Measurements from ENCODE around the gene FLT4.
"Not testable (repeated sequence)": the region's sequence is repeated elsewhere in the genome, so short reads cannot be mapped to it uniquely, and the experiment has no call there.

Gene FLT4

DNA sequence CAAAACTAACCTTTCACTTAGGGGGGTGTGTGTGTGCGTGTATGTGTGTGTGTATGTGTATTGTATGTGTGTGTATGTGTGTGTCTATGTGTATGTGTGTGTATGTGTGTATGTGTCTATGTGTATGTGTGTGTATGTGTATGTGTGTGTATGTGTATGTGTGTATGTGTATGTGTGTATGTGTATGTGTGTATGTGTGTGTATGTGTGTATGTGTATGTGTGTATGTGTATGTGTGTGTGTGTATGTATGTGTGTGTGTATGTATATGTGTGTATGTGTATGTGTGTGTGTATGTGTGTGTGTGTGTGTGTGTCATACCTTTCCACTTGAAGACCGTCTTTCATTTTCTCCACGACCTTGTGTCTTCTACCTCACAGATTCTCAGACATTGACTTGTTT is 20.8 kb upstream of the FLT4 start:
- DNase-seq (ENCODE audit: low spot score) = no peak

DNA sequence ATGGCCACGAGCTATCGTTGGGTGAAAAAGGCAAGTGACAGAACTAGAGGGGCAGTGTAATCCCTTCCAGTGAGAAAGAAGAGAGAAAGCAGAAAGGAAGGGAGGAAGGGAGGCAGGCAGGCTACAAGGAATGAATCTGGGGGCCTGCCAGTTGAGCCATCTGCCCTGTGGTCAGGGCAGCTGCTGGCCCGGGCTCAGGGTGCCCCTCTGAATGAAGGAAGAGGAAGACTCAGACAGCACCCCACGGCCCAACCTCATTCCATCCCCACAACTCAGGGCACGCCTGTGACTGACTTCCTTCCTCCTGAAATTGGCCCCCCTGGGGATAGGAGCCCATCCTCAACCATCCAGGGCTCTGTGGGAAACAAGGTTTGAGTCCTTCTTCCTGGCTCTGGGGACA is 20.3 kb upstream of the FLT4 start:
- no peak for DNase-seq (ENCODE audit: low spot score)

DNA sequence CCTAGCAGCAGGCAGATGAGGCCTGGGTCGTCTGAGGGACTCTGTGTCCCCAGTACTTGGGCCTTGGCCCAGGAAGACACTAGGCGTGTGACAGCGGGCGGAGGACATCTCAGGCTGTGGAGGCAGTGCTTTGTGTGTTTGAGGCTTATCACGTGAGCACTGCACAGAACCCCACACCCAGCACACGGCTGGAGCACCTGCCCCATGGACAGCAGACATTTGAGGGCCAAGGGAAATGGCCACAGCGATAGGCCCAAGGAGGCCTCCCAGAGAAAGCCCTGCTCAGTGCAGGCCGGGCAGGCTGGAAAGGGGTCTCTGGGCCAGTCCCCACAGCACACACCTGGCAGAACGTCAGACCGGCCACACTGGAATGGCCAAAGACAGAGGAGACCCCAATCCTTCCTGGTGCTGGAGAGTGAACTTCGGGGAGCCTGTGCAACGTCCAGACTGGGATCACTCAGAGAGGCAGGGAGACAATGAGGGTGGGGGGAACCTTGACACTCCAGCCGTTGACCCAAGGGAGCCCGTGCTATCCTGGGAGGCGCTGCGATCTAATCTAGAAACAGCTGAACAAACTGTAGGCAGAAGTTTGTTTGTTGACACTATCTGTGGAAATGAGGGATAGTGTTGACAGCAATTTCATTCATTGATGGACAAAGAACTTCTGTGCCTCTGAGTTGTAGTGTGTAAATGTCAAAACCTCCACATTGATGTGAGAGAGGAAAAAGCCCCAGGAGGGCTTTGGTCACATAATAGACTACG is 19.6 kb upstream of the FLT4 start:
- no peak for DNase-seq (ENCODE audit: low spot score)

DNA sequence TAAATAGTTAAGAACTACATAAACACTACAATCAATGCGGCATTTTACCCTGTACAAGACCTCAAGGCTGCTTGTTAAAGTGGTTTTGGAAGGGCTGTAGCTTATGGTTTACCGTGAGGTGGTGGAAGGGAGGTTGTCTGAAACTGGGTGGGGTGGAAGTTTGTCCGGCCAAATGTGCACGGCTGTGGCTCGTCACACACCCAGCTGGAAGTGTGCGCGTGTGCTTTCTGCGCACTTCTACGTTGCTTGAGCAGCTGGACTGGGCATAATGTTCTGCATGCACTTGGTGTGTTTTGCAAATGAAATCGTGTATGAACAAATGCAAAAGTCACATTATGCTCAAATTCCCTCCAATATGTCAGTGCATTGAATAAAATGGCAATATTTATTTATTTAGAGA is 17.4 kb upstream of the FLT4 start:
- DNase-seq (ENCODE audit: low spot score) = no peak

- DNase-seq (ENCODE audit: low spot score) = no peak
Measured at GRCh38 chr5:180665682-180666404, 16.4 kb upstream of the FLT4 start.

- no peak for DNase-seq (ENCODE audit: low spot score)
Measured at GRCh38 chr5:180658774-180659564, 9.6 kb upstream of the FLT4 start.

DNA sequence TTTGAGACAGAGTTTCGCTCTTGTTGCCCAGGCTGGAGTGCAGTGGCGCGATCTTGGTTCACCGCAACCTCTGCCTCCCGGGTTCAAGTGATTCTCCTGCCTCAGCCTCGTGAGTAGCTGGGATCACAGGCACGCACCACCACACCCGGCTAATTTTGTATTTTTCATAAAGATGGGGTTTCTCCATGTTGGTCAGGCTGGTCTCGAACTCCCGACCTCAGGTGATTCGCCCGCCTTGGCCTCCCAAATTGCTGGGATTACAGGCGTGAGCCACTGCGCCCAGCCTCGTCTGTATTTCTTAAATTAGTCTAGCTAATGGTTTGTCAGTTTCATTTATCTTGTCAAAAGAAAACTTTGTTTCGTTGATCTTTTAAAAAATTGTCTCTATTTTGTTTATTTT is 5.8 kb upstream of the FLT4 start:
- not testable (repeated sequence) for DNase-seq (ENCODE audit: low spot score)

DNA sequence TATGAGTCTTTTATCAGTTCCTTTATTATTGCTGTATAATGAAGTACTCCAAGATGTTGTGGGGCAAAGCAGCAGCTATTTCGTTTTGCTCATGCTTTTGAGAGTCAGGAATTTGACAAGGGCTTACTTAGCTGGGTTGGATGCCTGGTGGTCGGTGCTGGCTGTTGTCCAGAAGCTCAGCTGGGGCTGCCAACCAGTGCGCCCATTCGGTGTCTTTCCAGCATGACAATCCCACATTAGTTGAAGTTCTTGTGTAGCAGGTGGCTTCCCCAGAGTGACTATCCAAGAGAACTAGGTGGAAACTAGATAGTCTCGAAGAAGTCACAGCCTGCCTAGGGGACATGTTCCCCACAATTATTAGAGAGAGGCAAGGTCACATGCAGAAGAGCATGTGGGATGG is 3.4 kb upstream of the FLT4 start:
- DNase-seq (ENCODE audit: low spot score) = no peak

DNA sequence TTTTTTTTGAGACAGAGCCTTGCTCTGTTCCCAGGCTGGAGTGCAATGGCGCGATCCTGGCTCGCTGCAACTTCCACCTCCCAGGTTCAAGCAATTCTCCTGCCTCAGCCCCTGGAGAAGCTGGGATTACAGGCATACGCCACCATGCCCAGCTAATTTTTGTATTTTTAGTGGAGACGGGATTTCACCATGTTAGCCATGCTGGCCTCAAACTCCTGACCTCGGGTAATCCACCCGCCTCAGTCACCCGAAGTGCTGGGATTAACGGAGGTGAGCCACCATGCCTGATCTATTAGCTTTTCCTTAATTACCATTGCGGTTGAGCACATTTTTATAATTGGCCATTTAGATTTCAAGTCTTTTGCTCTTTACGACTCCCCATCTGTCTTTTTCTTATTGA is 2.9 kb upstream of the FLT4 start:
- no peak for DNase-seq (ENCODE audit: low spot score)

DNA sequence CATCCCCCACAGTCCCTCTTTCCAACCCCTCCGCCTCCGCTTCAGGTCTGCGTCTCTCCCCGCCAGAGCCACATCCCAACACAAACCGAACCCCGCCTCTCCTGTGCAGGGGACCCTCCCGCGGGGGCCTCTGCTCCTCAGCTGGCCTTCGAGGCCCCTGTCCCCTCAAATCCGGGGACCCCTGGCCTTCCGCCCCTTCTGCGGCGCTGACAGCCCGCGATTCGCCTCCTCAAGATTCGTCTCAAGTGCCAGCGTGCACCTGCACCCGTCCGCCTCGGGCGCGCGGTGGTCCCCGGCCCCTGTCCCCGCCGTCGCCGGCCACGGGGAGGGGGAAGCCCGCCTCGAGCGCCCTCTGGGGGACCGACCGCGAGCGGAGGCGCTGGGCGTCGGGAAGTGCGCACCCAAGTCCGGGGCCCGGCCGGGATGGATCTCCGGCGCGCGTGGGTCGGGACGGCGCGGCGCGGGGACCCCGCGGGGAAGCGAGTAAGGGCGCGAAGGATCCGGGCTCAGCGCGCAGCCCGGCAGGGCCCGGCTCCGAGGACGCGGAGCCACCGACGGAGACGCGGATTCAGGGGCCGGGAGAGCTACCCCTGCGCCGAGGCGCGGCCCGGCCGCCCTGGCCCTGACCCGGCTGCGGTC is 623 bp downstream of the FLT4 start:
- no peak for DNase-seq (ENCODE audit: low spot score)

- DNase-seq (ENCODE audit: low spot score) = no peak
Measured at GRCh38 chr5:180647941-180648500, 1.4 kb downstream of the FLT4 start.

DNA sequence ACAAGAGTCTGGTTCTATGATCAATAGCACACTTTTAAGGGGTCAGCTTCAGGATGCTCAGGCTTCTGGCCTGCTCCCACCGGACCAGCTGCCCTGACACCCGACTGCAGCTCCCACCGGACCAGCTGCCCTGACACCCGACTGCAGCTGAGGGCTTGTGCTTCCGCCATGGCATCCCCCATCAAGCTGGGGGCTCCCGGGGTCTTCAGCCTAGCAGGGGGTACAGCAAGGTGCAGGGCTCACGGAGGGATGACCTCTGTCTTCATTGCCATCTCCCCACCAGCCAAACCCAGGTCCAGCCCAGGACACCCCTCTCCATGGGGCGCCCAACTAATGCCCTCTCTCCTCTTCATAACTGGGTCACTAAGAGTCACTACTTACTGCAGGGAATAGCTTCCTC is 1.9 kb downstream of the FLT4 start:
- DNase-seq (ENCODE audit: low spot score) = no peak

GRCh38 chr5:180646963-180647305 is 2.5 kb downstream of the FLT4 start:
- DNase-seq (ENCODE audit: low spot score) = no peak

GRCh38 chr5:180646289-180646962 is 3.0 kb downstream of the FLT4 start:
- no peak for DNase-seq (ENCODE audit: low spot score)

- no peak for DNase-seq (ENCODE audit: low spot score)
Measured at GRCh38 chr5:180645274-180646204, 3.9 kb downstream of the FLT4 start.

GRCh38 chr5:180644825-180645273 is 4.6 kb downstream of the FLT4 start:
- no peak for DNase-seq (ENCODE audit: low spot score)

GRCh38 chr5:180644129-180644824 is 5.1 kb downstream of the FLT4 start:
- no peak for DNase-seq (ENCODE audit: low spot score)

DNA sequence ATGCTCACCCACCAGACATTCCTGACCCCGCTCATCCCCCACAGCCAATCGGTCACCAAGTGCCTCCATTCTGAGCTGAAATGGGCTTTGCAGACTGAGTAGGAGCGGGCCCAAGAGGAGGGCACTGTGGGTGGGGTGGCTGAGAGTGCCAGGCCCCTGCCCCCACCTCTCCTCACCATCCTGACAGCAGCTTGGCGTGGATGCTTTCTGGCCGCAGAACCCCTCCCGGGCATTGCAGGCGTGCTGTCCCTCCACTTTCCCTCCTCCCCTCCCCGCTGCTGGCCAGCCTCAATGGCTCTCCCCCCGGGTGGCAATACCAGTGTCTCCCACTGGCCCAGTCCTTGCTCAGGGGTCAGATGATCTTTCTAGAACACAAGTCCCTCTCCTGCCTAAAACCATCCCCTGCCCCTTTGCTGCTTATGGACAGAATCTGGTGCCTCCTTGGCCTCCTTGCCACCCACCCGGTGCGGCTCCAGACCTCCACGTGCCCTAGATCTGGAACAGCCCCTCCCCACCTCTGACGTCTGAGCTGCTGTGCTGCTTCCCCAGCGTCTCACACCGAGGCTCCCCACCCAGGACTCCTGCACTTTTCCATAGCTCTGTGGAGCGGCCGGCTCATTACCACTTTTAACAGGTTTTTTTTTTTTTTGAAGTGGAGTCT is 6.1 kb downstream of the FLT4 start:
- no peak for DNase-seq (ENCODE audit: low spot score)

- DNase-seq (ENCODE audit: low spot score) = no peak
Measured at GRCh38 chr5:180642779-180643178, 6.6 kb downstream of the FLT4 start.

All from AG08396 (cell line).